ENCODE results near the gene MLLT3. TPM values are rescaled to one million over a fixed set of nuclear protein-coding genes. Genes with fewer than 3 reads are reported as not detected.

The MLLT3 gene
- total RNA-seq, 1 donor: 17.4 TPM

DNA sequence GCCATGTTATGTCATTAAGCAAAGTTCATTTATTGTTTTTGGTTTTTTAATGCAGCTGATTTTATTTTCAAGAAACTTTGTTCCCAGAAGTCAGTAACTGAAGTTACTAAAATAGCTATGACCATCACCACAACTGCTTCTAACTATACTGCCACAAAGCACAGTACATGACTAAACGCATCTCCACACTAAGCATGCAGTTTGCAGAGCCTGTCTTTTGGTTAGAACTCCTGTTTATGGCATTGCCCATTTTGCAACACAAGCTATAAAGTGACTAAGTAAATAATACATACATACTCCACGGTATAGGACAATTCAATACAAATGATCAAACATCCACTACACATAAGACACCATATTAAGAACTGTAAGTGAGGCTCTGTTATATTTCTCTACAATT is 109.7 kb downstream of the MLLT3 start:
- Histone ChIP-seq H3K9me3 (ENCODE audit: low read depth, low read length) (no peaks in the 10 kb centered on the region), H3K79me2 (ENCODE audit: insufficient read depth, low read length) (no peaks in the 10 kb centered on the region), H3K4me3 (ENCODE audit: insufficient read depth, low read length) (no peak overlapping the region), H3K27ac (ENCODE audit: low read depth, low read length) (peak overlapping the region; percentile 9), H3K27me3 (ENCODE audit: insufficient read depth, low read length) (no peaks in the 10 kb centered on the region), H3K36me3 (ENCODE audit: insufficient read depth, low read length) (no peaks in the 10 kb centered on the region), H2AFZ (ENCODE audit: low read length) (no peak overlapping the region), H3K4me1 (ENCODE audit: insufficient read depth, low read length) (peaks cover 14% of the 10 kb centered on the region), H3K4me2 (ENCODE audit: insufficient read depth, low read length) (no peak overlapping the region), H4K20me1 (ENCODE audit: insufficient read depth, low read length) (no peaks in the 10 kb centered on the region)
- TF ChIP-seq, protein P1, sequence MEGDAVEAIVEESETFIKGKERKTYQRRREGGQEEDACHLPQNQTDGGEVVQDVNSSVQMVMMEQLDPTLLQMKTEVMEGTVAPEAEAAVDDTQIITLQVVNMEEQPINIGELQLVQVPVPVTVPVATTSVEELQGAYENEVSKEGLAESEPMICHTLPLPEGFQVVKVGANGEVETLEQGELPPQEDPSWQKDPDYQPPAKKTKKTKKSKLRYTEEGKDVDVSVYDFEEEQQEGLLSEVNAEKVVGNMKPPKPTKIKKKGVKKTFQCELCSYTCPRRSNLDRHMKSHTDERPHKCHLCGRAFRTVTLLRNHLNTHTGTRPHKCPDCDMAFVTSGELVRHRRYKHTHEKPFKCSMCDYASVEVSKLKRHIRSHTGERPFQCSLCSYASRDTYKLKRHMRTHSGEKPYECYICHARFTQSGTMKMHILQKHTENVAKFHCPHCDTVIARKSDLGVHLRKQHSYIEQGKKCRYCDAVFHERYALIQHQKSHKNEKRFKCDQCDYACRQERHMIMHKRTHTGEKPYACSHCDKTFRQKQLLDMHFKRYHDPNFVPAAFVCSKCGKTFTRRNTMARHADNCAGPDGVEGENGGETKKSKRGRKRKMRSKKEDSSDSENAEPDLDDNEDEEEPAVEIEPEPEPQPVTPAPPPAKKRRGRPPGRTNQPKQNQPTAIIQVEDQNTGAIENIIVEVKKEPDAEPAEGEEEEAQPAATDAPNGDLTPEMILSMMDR (IDR thresholded peaks at IDR 0.05; ENCODE audit: extremely low read depth, low read depth, low read length): no peak
- no peak for DNase-seq (ENCODE audit: insufficient read length, low spot score, missing footprints)

- no peaks in the 10 kb centered on the region for H3K9me3 ChIP-seq (ENCODE audit: low read depth, low read length)
- H3K27ac ChIP-seq (ENCODE audit: low read depth, low read length): peak overlapping the region; percentile 9
- no peak overlapping the region for H3K4me3 ChIP-seq (ENCODE audit: insufficient read depth, low read length)
- H3K4me2 ChIP-seq (ENCODE audit: insufficient read depth, low read length): peak overlapping the region; percentile 51
- H3K4me1 ChIP-seq (ENCODE audit: insufficient read depth, low read length): peaks cover 14% of the 10 kb centered on the region
- TF ChIP-seq, protein P1 (IDR thresholded peaks at IDR 0.05; ENCODE audit: extremely low read depth, low read depth, low read length): no peak
- H3K36me3 ChIP-seq (ENCODE audit: insufficient read depth, low read length): no peaks in the 10 kb centered on the region
- DNase-seq (ENCODE audit: insufficient read length, low spot score, missing footprints): peak; percentile 65
- H2AFZ ChIP-seq (ENCODE audit: low read length): no peak overlapping the region
- no peaks in the 10 kb centered on the region for H4K20me1 ChIP-seq (ENCODE audit: insufficient read depth, low read length)
- H3K79me2 ChIP-seq (ENCODE audit: insufficient read depth, low read length): no peaks in the 10 kb centered on the region
- no peaks in the 10 kb centered on the region for H3K27me3 ChIP-seq (ENCODE audit: insufficient read depth, low read length)
These were observed 110.2 kb downstream of the MLLT3 start for GRCh38 chr9:20512106-20512505.

DNA sequence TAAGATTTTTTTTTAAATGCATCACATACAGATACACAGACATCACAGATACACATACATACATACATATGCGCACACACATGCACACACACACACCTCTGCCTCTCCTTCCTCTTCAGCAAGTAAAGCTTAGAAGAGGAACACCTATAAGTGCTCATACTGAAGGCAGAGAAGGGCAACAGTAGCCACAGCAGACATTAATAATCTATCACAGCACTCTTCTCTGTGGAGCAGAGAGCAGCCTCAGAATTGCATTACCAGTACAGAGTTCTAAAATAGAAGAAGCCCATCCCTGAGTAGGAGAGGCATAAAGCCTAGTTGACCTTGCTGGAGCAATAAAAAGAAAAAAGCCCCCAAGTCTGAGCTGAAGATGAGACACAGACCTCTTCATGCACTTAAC is 110.6 kb downstream of the MLLT3 start:
- no peak for DNase-seq (ENCODE audit: insufficient read length, low spot score, missing footprints)
- no peaks in the 10 kb centered on the region for H3K27me3 ChIP-seq (ENCODE audit: insufficient read depth, low read length)
- H4K20me1 ChIP-seq (ENCODE audit: insufficient read depth, low read length): no peaks in the 10 kb centered on the region
- H3K27ac ChIP-seq (ENCODE audit: low read depth, low read length): no peak overlapping the region
- H3K36me3 ChIP-seq (ENCODE audit: insufficient read depth, low read length): no peaks in the 10 kb centered on the region
- H3K4me1 ChIP-seq (ENCODE audit: insufficient read depth, low read length): peaks cover 14% of the 10 kb centered on the region
- no peaks in the 10 kb centered on the region for H3K9me3 ChIP-seq (ENCODE audit: low read depth, low read length)
- no peak overlapping the region for H3K4me3 ChIP-seq (ENCODE audit: insufficient read depth, low read length)
- H2AFZ ChIP-seq (ENCODE audit: low read length): no peak overlapping the region
- no peaks in the 10 kb centered on the region for H3K79me2 ChIP-seq (ENCODE audit: insufficient read depth, low read length)
- peak overlapping the region; percentile 51 for H3K4me2 ChIP-seq (ENCODE audit: insufficient read depth, low read length)
- TF ChIP-seq, protein P1 (IDR thresholded peaks at IDR 0.05; ENCODE audit: extremely low read depth, low read depth, low read length): no peak

GRCh38 chr9:20509466-20509865 is 112.8 kb downstream of the MLLT3 start:
- Histone ChIP-seq H3K4me3 (ENCODE audit: insufficient read depth, low read length) (no peak overlapping the region), H3K27ac (ENCODE audit: low read depth, low read length) (no peak overlapping the region), H3K79me2 (ENCODE audit: insufficient read depth, low read length) (no peaks in the 10 kb centered on the region), H4K20me1 (ENCODE audit: insufficient read depth, low read length) (no peaks in the 10 kb centered on the region), H2AFZ (ENCODE audit: low read length) (no peak overlapping the region), H3K4me2 (ENCODE audit: insufficient read depth, low read length) (no peak overlapping the region), H3K36me3 (ENCODE audit: insufficient read depth, low read length) (no peaks in the 10 kb centered on the region), H3K27me3 (ENCODE audit: insufficient read depth, low read length) (no peaks in the 10 kb centered on the region), H3K9me3 (ENCODE audit: low read depth, low read length) (no peaks in the 10 kb centered on the region), H3K4me1 (ENCODE audit: insufficient read depth, low read length) (peaks cover 14% of the 10 kb centered on the region)
- TF ChIP-seq, protein P1 (IDR thresholded peaks at IDR 0.05; ENCODE audit: extremely low read depth, low read depth, low read length): no peak
- DNase-seq (ENCODE audit: insufficient read length, low spot score, missing footprints): no peak

Data from osteoblast (primary cell).